ENCODE results near the gene VPS26C.
A peak's percentile ranks its signal among the peaks of the same experiment; 100 is the strongest.
"Not testable (repeated sequence)": the region's sequence is repeated elsewhere in the genome, so short reads cannot be mapped to it uniquely, and the experiment has no call there.

VPS26C gene

GRCh38 chr21:37267269-37268185 is at the start of gene VPS26C:
Gene VPS26C (minus strand): TSS chr21:37267334. CDS start chr21:37267294, 40 bp downstream.
- peak within 1 kb of the TSS; percentile 96 to 97 for H3K4me3 Mint-ChIP-seq
- DNase-seq (peak; percentile 99), ATAC-seq (peak; percentile 96)
- H3K4me1 Mint-ChIP-seq, result peaks cover 50% of the 10 kb centered on the region
- no peaks in the 10 kb centered on the region for H3K27me3 Mint-ChIP-seq
- peaks cover 0 to 8% of the 10 kb centered on the region in 2 donors for H3K9me3 Mint-ChIP-seq
- H3K27ac Mint-ChIP-seq, result peak within 1 kb of the TSS; percentile 99

GRCh38 chr21:37316072-37316471 is 48.9 kb upstream of the VPS26C start:
- not testable (repeated sequence) for H3K4me3 Mint-ChIP-seq, H3K27me3 Mint-ChIP-seq, H3K27ac Mint-ChIP-seq

GRCh38 chr21:37300114-37300751 is 33.1 kb upstream of the VPS26C start:
- Mint-ChIP-seq H3K4me1 (no peaks in the 10 kb centered on the region), H3K27me3 (no peaks in the 10 kb centered on the region), H3K9me3 (no peaks in the 10 kb centered on the region), H3K4me3 (no peak overlapping the region), H3K27ac (no peak overlapping the region)
- DNase-seq, result no peak
- ATAC-seq, result no peak

More at GRCh38 chr21:37316072-37316471, 48.9 kb upstream of the VPS26C start:
- not testable (repeated sequence) for ATAC-seq, H3K4me1 Mint-ChIP-seq, DNase-seq, H3K9me3 Mint-ChIP-seq

GRCh38 chr21:37297364-37297763 is 30.2 kb upstream of the VPS26C start:
- H3K4me1 Mint-ChIP-seq, result no peaks in the 10 kb centered on the region
- H3K27ac Mint-ChIP-seq, result no peak overlapping the region
- DNase-seq (no peak), ATAC-seq (no peak)
- no peaks in the 10 kb centered on the region for H3K9me3 Mint-ChIP-seq
- no peak overlapping the region for H3K4me3 Mint-ChIP-seq
- H3K27me3 Mint-ChIP-seq, result no peaks in the 10 kb centered on the region

GRCh38 chr21:37294679-37295078 is 27.5 kb upstream of the VPS26C start:
- ATAC-seq (no peak), DNase-seq (no peak)

GRCh38 chr21:37292941-37293340 is 25.8 kb upstream of the VPS26C start:
- no peaks in the 10 kb centered on the region for H3K9me3 Mint-ChIP-seq
- H3K4me1 Mint-ChIP-seq, result no peaks in the 10 kb centered on the region
- ATAC-seq (no peak), DNase-seq (no peak)
- no peak overlapping the region for H3K27ac Mint-ChIP-seq
- H3K27me3 Mint-ChIP-seq, result no peaks in the 10 kb centered on the region
- no peak overlapping the region for H3K4me3 Mint-ChIP-seq

More at GRCh38 chr21:37294679-37295078, 27.5 kb upstream of the VPS26C start:
- Mint-ChIP-seq H3K9me3 (no peaks in the 10 kb centered on the region), H3K27me3 (no peaks in the 10 kb centered on the region), H3K4me1 (no peaks in the 10 kb centered on the region), H3K27ac (no peak overlapping the region), H3K4me3 (no peak overlapping the region)

GRCh38 chr21:37292041-37292440 is 24.9 kb upstream of the VPS26C start:
- Mint-ChIP-seq H3K27ac (no peak overlapping the region), H3K27me3 (no peaks in the 10 kb centered on the region), H3K4me3 (no peak overlapping the region), H3K4me1 (no peaks in the 10 kb centered on the region), H3K9me3 (no peaks in the 10 kb centered on the region)
- DNase-seq (no peak), ATAC-seq (no peak)

GRCh38 chr21:37283191-37283710 is 16.1 kb upstream of the VPS26C start:
- DNase-seq, H3K4me1 Mint-ChIP-seq, H3K9me3 Mint-ChIP-seq, H3K27me3 Mint-ChIP-seq, H3K27ac Mint-ChIP-seq, H3K4me3 Mint-ChIP-seq, ATAC-seq: not testable (repeated sequence)

GRCh38 chr21:37282602-37283001 is 15.5 kb upstream of the VPS26C start:
- DNase-seq, result peak in 1 of 2 donors; percentile 28
- H3K9me3 Mint-ChIP-seq, H3K4me1 Mint-ChIP-seq, H3K27ac Mint-ChIP-seq, ATAC-seq, H3K27me3 Mint-ChIP-seq: not testable (repeated sequence)
- peak overlapping the region; percentile 38 to 78 for H3K4me3 Mint-ChIP-seq

GRCh38 chr21:37281993-37282392 is 14.9 kb upstream of the VPS26C start:
- Mint-ChIP-seq H3K27me3 (no peaks in the 10 kb centered on the region), H3K9me3 (no peaks in the 10 kb centered on the region), H3K27ac (peak overlapping the region in 1 of 2 donors; percentile 49), H3K4me3 (peak overlapping the region; percentile 38 to 78), H3K4me1 (peaks cover 4% of the 10 kb centered on the region)
- peak; percentile 77 for ATAC-seq
- no peak for DNase-seq

GRCh38 chr21:37281579-37281978 is 14.4 kb upstream of the VPS26C start:
- no peaks in the 10 kb centered on the region for H3K27me3 Mint-ChIP-seq
- peaks cover 4% of the 10 kb centered on the region for H3K4me1 Mint-ChIP-seq
- ATAC-seq (no peak), DNase-seq (no peak)
- H3K27ac Mint-ChIP-seq, result no peak overlapping the region
- peak overlapping the region; percentile 39 to 78 for H3K4me3 Mint-ChIP-seq
- H3K9me3 Mint-ChIP-seq, result no peaks in the 10 kb centered on the region

- not testable (repeated sequence) for H3K4me3 Mint-ChIP-seq, H3K27ac Mint-ChIP-seq, H3K27me3 Mint-ChIP-seq, H3K4me1 Mint-ChIP-seq, ATAC-seq, H3K9me3 Mint-ChIP-seq, DNase-seq
Observed at GRCh38 chr21:37279271-37279670, 12.1 kb upstream of the VPS26C start.

GRCh38 chr21:37278199-37278598 is 11.1 kb upstream of the VPS26C start:
- peaks cover 13% of the 10 kb centered on the region for H3K4me1 Mint-ChIP-seq
- no peaks in the 10 kb centered on the region for H3K9me3 Mint-ChIP-seq
- H3K27ac Mint-ChIP-seq, result no peak overlapping the region
- H3K27me3 Mint-ChIP-seq, result no peaks in the 10 kb centered on the region
- ATAC-seq, result no peak
- no peak for DNase-seq
- H3K4me3 Mint-ChIP-seq, result no peak overlapping the region

- Mint-ChIP-seq H3K4me1 (peaks cover 9% of the 10 kb centered on the region), H3K9me3 (no peaks in the 10 kb centered on the region), H3K27ac (peak overlapping the region in 1 of 2 donors; percentile 65), H3K27me3 (no peaks in the 10 kb centered on the region), H3K4me3 (no peak overlapping the region)
- ATAC-seq (no peak), DNase-seq (no peak)
Observed at GRCh38 chr21:37276377-37276776, 9.2 kb upstream of the VPS26C start.

GRCh38 chr21:37273911-37274690 is 7.0 kb upstream of the VPS26C start:
- no peaks in the 10 kb centered on the region for H3K27me3 Mint-ChIP-seq
- H3K27ac Mint-ChIP-seq, result no peak overlapping the region
- ATAC-seq (no peak), DNase-seq (no peak)
- H3K9me3 Mint-ChIP-seq, result peaks cover 0 to 8% of the 10 kb centered on the region in 2 donors
- no peak overlapping the region for H3K4me3 Mint-ChIP-seq
- peaks cover 13% of the 10 kb centered on the region for H3K4me1 Mint-ChIP-seq
